HL-60 (cell line): ENCODE results near the gene GRID2IP.
"Not testable (repeated sequence)": the region's sequence is repeated elsewhere in the genome, so short reads cannot be mapped to it uniquely, and the experiment has no call there.

Experiments
- CTCF ChIP-seq: IDR thresholded peaks from one replicate; pipeline ENCODE4 v1.5.1; 2011; ENCODE audit warnings: low read length, control low read depth, inconsistent platforms; ENCODE audit not compliant: insufficient read depth
- REST ChIP-seq: IDR thresholded peaks from 2 replicates; pipeline ENCODE4 v1.6.1; 2012; ENCODE audit warnings: low read depth; ENCODE audit not compliant: insufficient replicate concordance

GRCh38 chr7:6585746-6586432 is 34.6 kb upstream of the GRID2IP start:
- TF ChIP-seq REST, CTCF: not testable (repeated sequence)
